PFSK-1 (cell line): Measurements from ENCODE around the gene KCND1. TPM values are rescaled to one million over a fixed set of nuclear protein-coding genes. Genes with fewer than 3 reads are reported as not detected.
A peak's percentile ranks its signal among the peaks of the same experiment; 100 is the strongest.

Experiments
- FOXP2 ChIP-seq: optimal IDR thresholded peaks from 2 replicates; pipeline ENCODE3; 2011; ENCODE audit warnings: borderline replicate concordance, control low read depth, inconsistent platforms; ENCODE audit not compliant: insufficient read depth; ENCODE audit errors: extremely low read length, extremely low read depth
- POLR2AphosphoS5 ChIP-seq: IDR thresholded peaks from 2 replicates; pipeline ENCODE4 v1.6.1; 2012; ENCODE audit warnings: low read depth, mild to moderate bottlenecking, control low read depth, low read length, moderate library complexity
- SIN3A ChIP-seq: IDR thresholded peaks from 2 replicates; pipeline ENCODE4 v1.6.1; 2012; ENCODE audit warnings: mild to moderate bottlenecking, low read length, moderate library complexity, borderline replicate concordance; ENCODE audit not compliant: insufficient read depth
- TAF1 ChIP-seq: IDR thresholded peaks from 2 replicates; pipeline ENCODE4 v1.6.1; 2012; ENCODE audit warnings: low read length, control low read depth, borderline replicate concordance; ENCODE audit not compliant: insufficient read depth
- polyA plus RNA-seq: library from polyadenylated mRNA; unstranded; fragments of >200 nt; gene quantifications from one replicate; pipeline ENCODE4 v1.2.1, GENCODE V29; 2012; ENCODE audit warnings: low read depth, missing spikeins; ENCODE audit not compliant: insufficient read length
- TF ChIP-seq, protein P1 (sequence below), 2 experiments: IDR thresholded peaks; 2 replicates each; pipeline versions ENCODE4 v1.6.1 to v1.8.0; 2011 to 2012; ENCODE audit warnings: low read depth in 2 of 2, low read length in 2 of 2, control low read depth in 1 of 2, inconsistent platforms in 1 of 2, mild to moderate bottlenecking in 1 of 2, moderate library complexity in 1 of 2; ENCODE audit not compliant: insufficient read depth in 1 of 2

KCND1 gene
- polyA plus RNA-seq = 4.0 TPM

- no peak for TF ChIP-seq POLR2AphosphoS5
- TF ChIP-seq FOXP2 = no peak
- TF ChIP-seq SIN3A = no peak
- TF ChIP-seq TAF1 = no peak
- TF ChIP-seq, protein P1, sequence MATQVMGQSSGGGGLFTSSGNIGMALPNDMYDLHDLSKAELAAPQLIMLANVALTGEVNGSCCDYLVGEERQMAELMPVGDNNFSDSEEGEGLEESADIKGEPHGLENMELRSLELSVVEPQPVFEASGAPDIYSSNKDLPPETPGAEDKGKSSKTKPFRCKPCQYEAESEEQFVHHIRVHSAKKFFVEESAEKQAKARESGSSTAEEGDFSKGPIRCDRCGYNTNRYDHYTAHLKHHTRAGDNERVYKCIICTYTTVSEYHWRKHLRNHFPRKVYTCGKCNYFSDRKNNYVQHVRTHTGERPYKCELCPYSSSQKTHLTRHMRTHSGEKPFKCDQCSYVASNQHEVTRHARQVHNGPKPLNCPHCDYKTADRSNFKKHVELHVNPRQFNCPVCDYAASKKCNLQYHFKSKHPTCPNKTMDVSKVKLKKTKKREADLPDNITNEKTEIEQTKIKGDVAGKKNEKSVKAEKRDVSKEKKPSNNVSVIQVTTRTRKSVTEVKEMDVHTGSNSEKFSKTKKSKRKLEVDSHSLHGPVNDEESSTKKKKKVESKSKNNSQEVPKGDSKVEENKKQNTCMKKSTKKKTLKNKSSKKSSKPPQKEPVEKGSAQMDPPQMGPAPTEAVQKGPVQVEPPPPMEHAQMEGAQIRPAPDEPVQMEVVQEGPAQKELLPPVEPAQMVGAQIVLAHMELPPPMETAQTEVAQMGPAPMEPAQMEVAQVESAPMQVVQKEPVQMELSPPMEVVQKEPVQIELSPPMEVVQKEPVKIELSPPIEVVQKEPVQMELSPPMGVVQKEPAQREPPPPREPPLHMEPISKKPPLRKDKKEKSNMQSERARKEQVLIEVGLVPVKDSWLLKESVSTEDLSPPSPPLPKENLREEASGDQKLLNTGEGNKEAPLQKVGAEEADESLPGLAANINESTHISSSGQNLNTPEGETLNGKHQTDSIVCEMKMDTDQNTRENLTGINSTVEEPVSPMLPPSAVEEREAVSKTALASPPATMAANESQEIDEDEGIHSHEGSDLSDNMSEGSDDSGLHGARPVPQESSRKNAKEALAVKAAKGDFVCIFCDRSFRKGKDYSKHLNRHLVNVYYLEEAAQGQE (IDR thresholded peaks at IDR 0.05; ENCODE audit: insufficient read depth in 1 of 2, low read depth in 2 of 2, low read length in 2 of 2) = no peak
Observed at GRCh38 chrX:48971249-48972219, at the start of gene KCND1. Gene KCND1 (minus strand): TSS chrX:48971844. CDS start chrX:48970271, 1,573 bp downstream.

DNA sequence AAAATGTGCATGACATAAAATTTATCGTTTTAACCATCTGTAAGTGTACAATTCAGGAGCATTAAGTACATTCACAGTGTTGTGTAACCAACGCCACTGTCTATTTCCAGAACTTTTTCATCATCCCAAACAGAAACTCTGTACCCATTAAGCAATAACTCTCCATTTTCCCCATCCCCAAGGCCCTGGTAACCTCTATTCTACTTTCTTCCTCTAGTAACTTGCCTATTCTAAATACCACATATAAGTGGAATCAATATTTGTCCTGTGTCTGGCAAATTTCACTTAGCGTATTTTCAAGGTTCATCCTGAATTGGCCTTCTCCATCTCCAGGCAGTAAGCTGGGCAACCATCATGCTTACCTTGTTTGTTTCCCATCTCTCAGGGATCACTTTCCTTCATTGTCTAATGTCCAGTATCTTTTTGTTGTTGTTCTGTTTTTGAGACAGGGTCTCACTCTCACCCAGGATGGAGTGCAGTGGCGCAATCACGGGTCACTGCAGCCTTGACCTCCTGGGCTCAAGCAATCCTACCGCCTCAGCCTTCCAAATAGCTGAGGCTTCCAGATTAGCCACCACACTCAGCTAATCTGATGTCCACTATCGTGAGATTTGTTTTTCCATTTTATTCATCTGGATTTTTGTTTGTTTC is 48.1 kb upstream of the KCND1 start:
- TF ChIP-seq SIN3A = no peak
- no peak for TF ChIP-seq TAF1
- TF ChIP-seq FOXP2 = no peak
- TF ChIP-seq, protein P1 (IDR thresholded peaks at IDR 0.05; ENCODE audit: insufficient read depth in 1 of 2, low read depth in 2 of 2, low read length in 2 of 2) = no peak
- TF ChIP-seq POLR2AphosphoS5 = no peak

DNA sequence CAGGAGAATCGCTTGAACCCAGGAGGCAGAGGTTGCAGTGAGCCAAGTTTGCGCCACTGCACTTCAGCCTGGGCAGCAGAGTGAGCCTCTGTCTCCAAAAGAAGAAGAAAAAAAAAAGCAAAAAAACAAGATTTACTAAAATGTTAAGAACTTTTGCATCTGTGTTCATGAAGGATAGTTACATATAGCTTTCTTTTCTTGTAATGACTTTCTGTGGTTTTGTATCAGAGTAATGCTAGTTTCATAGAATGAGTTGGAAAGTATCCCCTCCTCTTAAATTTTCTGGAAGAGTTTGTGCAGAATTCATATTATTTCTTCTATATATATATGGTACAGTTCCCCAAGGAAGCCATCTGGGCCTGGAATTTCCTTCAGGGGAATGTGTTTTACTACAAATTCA is 47.4 kb upstream of the KCND1 start:
- no peak for TF ChIP-seq SIN3A

GRCh38 chrX:49003696-49004095 is 32.1 kb upstream of the KCND1 start:
- TF ChIP-seq POLR2AphosphoS5 = no peak
- no peak for TF ChIP-seq FOXP2
- no peak for TF ChIP-seq SIN3A
- TF ChIP-seq TAF1 = no peak
- TF ChIP-seq, protein P1 (IDR thresholded peaks at IDR 0.05; ENCODE audit: insufficient read depth in 1 of 2, low read depth in 2 of 2, low read length in 2 of 2) = no peak

- TF ChIP-seq, protein P1 (IDR thresholded peaks at IDR 0.05; ENCODE audit: insufficient read depth in 1 of 2, low read depth in 2 of 2, low read length in 2 of 2) = peak in 1 of 2 experiments; percentile 25; a peak in 1 of 4 replicates
- TF ChIP-seq POLR2AphosphoS5 (peak; percentile 68), FOXP2 (no peak), SIN3A (no peak), TAF1 (peak; percentile 93)
Observed at GRCh38 chrX:49002091-49002935, 30.7 kb upstream of the KCND1 start, which contains the start of gene GRIPAP1. Gene GRIPAP1 (minus strand): TSS chrX:49002264. CDS start chrX:49002229, 35 bp downstream.
